ENCODE data around the gene IGF2R. TPM values are rescaled to one million over a fixed set of nuclear protein-coding genes. Genes with fewer than 3 reads are reported as not detected.

Gene IGF2R
- total RNA-seq, 4 donors from 2014 or later = 85.0 to 145 (median 103) TPM

GRCh38 chr6:160067564-160067963 is 98.7 kb downstream of the IGF2R start:
- TF ChIP-seq CTCF (IDR thresholded peaks at IDR 0.05; ENCODE audit: low read depth) = no peak

- no peak for TF ChIP-seq CTCF (IDR thresholded peaks at IDR 0.05; ENCODE audit: low read depth)
Observed at GRCh38 chr6:160068346-160068745, 99.5 kb downstream of the IGF2R start.

DNA sequence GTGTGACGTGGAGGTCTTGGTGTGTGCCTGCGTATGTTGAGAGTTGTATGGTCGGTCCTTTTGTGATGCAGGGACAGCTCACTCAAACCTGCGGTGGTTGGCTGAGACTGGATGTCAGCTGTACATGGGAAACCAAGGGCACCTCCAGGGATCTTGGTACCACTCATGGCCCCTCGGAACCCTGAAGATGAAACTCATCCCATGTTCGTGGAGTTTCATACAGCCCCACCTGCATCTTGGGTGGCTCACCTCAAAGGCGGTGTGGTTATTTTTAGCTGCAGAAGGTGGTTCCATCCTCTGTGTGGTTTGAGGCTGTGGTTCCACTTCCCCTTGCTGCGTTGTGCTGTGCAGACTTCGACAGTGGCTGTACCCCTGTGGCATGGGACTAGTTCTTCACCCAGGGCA is 100.2 kb downstream of the IGF2R start:
- no peak for TF ChIP-seq CTCF (IDR thresholded peaks at IDR 0.05; ENCODE audit: low read depth)

DNA sequence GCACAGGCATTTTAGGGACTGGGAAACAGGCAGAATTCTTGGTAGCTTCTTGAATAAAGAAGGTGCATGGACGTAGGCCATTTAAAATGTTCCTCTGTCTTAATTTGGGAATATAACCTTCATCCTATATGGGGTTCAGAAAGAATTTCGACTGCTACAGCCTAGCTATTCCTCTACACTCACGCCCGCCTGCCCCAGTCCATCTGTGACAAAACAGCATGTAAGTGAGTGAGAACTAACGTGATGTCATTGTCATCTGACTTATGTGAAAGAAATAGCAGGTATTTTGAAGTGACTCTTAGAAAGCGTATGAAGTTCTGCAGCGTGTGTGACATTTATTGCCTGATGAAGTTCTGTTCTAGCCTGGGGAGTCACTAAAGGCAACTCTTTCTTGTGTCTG is 100.6 kb downstream of the IGF2R start:
- no peak for TF ChIP-seq CTCF (IDR thresholded peaks at IDR 0.05; ENCODE audit: low read depth)

- TF ChIP-seq CTCF (IDR thresholded peaks at IDR 0.05; ENCODE audit: low read depth) = no peak
Observed at GRCh38 chr6:160070427-160070826, 101.5 kb downstream of the IGF2R start.

GRCh38 chr6:160070831-160071230 is 101.9 kb downstream of the IGF2R start:
- TF ChIP-seq CTCF (IDR thresholded peaks at IDR 0.05; ENCODE audit: low read depth) = no peak

DNA sequence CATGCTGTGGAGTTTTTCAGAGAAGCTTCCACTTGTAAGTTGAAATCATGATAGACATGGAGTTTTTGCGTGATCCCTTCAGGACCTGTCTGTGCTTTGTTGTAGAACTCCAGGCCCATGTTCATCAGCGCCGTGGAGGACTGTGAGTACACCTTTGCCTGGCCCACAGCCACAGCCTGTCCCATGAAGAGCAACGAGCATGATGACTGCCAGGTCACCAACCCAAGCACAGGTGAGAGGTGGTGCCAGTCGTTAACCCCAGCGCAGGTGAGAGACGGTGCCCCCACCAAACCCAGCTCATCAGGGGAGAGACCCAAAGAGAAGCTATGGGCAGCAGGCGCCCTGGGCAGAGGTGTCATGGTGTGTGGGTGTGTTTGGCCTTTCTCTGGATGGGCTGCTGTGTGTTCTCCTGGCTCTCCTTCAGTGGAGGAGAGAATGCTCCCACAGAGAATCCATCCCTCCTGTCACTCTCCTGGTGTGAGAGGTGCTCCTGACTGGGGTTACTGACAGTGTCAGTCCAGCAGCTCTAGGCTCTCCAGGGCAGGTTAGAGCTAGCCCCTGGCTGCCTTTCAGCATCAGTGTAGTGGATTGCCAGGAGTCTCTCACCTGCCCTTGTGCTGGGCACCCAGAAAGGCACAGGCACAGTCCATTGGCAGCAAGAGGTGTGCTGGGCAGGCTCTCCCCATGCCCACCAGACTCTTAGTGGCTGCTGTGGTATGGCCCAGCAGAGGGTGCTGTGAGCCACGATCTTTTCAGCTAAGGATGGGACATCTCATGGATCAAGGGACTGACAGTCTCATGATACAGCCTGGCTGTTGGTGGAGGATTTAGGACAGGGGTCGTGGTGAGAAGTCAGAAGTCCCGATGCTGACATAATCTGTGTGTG is 103.2 kb downstream of the IGF2R start:
- no peak for TF ChIP-seq CTCF (IDR thresholded peaks at IDR 0.05; ENCODE audit: low read depth)
